ENCODE measurements around the gene NEBL. TPM values are rescaled to one million over a fixed set of nuclear protein-coding genes. Genes with fewer than 3 reads are reported as not detected.

The NEBL gene
- total and polyA plus RNA-seq, 11 donors = 187 to 855 (median 579) TPM

DNA sequence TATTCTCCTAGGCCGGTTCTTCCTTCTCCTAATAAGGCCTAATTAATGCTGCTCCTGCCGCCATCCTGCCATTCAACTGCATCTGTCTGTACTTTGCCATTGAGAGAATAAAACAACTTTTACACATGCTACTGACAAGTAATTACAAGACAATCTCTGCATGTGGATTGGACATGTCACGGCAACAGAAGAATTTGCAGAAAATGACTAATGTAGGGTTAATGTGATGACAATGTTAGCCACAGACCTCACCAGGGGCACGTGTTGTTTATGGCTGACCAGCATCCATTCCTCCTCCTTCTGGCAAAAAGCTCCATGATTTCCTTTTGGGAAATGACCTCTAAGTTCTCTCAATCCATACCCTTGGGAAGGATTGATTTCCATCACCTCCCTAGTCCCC, 58.0 kb downstream of the NEBL start:
- Histone ChIP-seq H3K27ac (no peak overlapping the region), H3K36me3 (peaks cover 0 to 99% (median 42%) of the 10 kb centered on the region in 9 donors), H3K9me3 (peaks cover 0 to 20% (median 2%) of the 10 kb centered on the region in 12 donors), H3K4me1 (peaks cover 0 to 27% (median 11%) of the 10 kb centered on the region in 12 donors), H3K4me3 (no peak overlapping the region), H3K27me3 (no peaks in the 10 kb centered on the region)
- 83 to 88% (median 84%) methylated on average over 4 of the region's 4 CpGs for WGBS, 4 donors
- DNase-seq = no peak
- no peak for ATAC-seq
- no peak for TF ChIP-seq POLR2A (IDR thresholded peaks at IDR 0.05)
- TF ChIP-seq CTCF (IDR thresholded peaks at IDR 0.05) = no peak
- intact Hi-C loops (cut with DNase I) = no loop called here

DNA sequence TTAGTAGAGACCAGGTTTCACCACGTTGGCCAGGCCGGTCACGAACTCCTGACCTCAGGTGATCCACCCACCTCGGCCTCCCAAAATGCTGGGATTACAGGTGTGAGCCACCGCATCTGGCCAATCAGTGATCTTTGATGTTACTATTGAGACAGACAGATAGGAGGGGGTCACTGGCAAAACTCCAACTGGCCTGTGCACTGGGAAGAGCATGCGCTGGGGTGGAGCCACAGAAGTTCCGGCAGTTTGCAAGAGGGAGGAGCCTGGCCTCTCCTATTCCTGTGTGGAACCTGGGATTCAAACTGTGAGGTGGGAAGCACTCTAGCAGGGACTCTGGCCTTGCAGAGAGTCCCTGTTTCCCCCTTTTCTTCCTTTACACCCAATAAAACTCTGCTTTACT, 60.7 kb downstream of the NEBL start:
- DNase-seq = peak in 1 of 5 donors; percentile 32
- no peaks in the 10 kb centered on the region for H3K27me3 ChIP-seq
- peak in 3 of 4 donors; percentile 40 to 51 (median 46) for ATAC-seq
- H3K27ac ChIP-seq = no peak overlapping the region
- no peak overlapping the region for H3K4me3 ChIP-seq
- peaks cover 0 to 99% (median 48%) of the 10 kb centered on the region in 9 donors for H3K36me3 ChIP-seq
- peaks cover 0 to 20% (median 2%) of the 10 kb centered on the region in 12 donors for H3K9me3 ChIP-seq
- H3K4me1 ChIP-seq = peaks cover 0 to 27% (median 11%) of the 10 kb centered on the region in 12 donors
- intact Hi-C loops (cut with DNase I) = no loop called here
- 73 to 86% (median 82%) methylated on average over 7 of the region's 7 CpGs for WGBS, 4 donors
- TF ChIP-seq POLR2A (IDR thresholded peaks at IDR 0.05) (no peak), CTCF (IDR thresholded peaks at IDR 0.05) (no peak)

DNA sequence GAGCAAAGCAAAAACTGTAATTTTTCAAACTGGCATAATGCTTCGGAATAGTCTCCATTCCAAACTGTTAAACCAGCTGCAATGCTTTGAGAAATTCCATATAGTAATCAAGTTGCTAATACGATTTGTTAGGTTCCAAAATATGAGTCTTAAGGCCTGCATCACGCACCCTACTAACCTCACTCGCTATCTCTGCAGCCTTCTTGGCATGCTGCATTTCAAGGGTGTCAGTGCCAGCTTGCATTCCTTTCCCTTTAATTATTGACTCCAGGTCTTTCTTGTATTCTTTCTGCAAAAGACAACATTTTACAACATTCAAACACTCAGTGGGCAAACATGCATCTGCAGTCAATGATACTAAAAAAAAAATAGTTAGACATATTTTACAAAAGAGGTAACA, 61.8 kb downstream of the NEBL start:
- TF ChIP-seq CTCF (IDR thresholded peaks at IDR 0.05) = no peak
- TF ChIP-seq POLR2A (IDR thresholded peaks at IDR 0.05) = no peak
- H3K36me3 ChIP-seq = peaks cover 0 to 99% (median 57%) of the 10 kb centered on the region in 9 donors
- peak overlapping the region in 6 of 12 donors; percentile 3 to 47 (median 23) for H3K27ac ChIP-seq
- peaks cover 0 to 20% (median 2%) of the 10 kb centered on the region in 12 donors for H3K9me3 ChIP-seq
- ATAC-seq = peak in 1 of 4 donors; percentile 29
- peak overlapping the region in 1 of 12 donors; percentile 8 for H3K4me3 ChIP-seq
- intact Hi-C loops (cut with DNase I) = no loop called here
- H3K27me3 ChIP-seq = no peaks in the 10 kb centered on the region
- no peak for DNase-seq
- 58 to 65% (median 61%) methylated on average over 4 of the region's 4 CpGs for WGBS, 4 donors
- peaks cover 0 to 27% (median 11%) of the 10 kb centered on the region in 12 donors for H3K4me1 ChIP-seq

DNA sequence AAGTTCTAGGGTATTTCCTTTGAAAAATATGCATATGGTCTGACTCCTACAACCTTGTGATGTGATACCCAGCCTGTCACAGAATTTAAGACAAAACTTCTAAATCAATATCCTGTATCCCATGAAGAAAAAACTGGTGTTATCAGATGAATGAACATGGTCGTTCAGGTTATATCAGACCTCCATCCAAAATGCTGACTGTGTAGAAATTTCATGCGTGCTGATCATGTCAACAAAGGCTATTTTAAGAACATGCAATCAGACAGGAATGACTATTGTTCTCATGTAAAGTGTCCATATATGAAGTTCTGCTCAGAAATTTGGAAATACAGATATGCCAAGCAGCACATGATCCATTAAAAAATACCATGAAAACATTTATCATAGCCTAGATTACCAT, 62.3 kb downstream of the NEBL start:
- H3K36me3 ChIP-seq = peaks cover 0 to 99% (median 62%) of the 10 kb centered on the region in 9 donors
- no peak overlapping the region for H3K4me3 ChIP-seq
- TF ChIP-seq CTCF (IDR thresholded peaks at IDR 0.05) (no peak), POLR2A (IDR thresholded peaks at IDR 0.05) (no peak)
- H3K9me3 ChIP-seq = peaks cover 0 to 20% (median 2%) of the 10 kb centered on the region in 12 donors
- ATAC-seq = peak in 1 of 4 donors; percentile 38
- no peak for DNase-seq
- 13 to 36% (median 22%) methylated on average over 2 of the region's 2 CpGs for WGBS, 4 donors
- H3K27me3 ChIP-seq = no peaks in the 10 kb centered on the region
- peaks cover 0 to 27% (median 11%) of the 10 kb centered on the region in 12 donors for H3K4me1 ChIP-seq
- H3K27ac ChIP-seq = peak overlapping the region in 6 of 12 donors; percentile 3 to 47 (median 23)
- intact Hi-C loops (cut with DNase I) = no loop called here
